ENCODE data around the gene URGCP.

DNA sequence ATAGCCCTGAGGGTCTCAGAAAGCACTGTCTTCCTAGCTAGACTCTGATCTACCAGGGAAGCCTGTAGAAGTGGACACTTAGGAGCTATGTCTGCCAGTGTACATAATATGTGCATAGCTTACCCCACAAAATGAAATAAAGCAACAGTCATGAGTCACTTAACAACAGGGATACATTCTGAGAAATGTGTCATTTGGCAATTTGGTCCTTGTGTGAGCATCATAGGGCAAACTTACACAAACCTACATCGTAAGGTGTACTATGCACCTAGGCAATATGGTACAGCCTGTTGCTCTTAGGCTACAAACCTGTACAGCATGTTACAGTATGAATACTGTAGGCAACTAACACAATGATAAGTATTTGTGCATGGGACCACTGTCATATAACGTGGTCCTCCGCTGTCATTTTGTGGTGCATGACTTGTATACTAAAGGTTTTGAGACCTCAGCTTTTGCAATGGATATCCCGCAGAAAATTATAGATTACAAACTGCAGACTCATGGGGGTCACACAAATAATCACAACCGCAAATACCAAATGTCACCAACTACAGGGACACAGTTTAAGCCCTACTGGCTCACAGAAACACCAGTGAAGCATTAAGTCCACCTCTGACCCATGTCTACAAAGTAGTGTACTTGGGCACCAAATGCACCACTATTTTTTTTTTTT, 1.7 kb downstream of the URGCP start:
- TF ChIP-seq, protein P1, sequence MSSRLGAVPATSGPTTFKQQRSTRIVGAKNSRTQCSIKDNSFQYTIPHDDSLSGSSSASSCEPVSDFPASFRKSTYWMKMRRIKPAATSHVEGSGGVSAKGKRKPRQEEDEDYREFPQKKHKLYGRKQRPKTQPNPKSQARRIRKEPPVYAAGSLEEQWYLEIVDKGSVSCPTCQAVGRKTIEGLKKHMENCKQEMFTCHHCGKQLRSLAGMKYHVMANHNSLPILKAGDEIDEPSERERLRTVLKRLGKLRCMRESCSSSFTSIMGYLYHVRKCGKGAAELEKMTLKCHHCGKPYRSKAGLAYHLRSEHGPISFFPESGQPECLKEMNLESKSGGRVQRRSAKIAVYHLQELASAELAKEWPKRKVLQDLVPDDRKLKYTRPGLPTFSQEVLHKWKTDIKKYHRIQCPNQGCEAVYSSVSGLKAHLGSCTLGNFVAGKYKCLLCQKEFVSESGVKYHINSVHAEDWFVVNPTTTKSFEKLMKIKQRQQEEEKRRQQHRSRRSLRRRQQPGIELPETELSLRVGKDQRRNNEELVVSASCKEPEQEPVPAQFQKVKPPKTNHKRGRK (CRISPR knock-in tag; IDR thresholded peaks at IDR 0.05; ENCODE audit: borderline replicate concordance): no peak
- TF ChIP-seq GABPB1 (CRISPR knock-in tag; IDR thresholded peaks at IDR 0.05) (no peak), NR2C2 (CRISPR knock-in tag; IDR thresholded peaks at IDR 0.05) (no peak), NR1H2 (CRISPR knock-in tag; IDR thresholded peaks at IDR 0.05) (no peak), JAZF1 (CRISPR knock-in tag; IDR thresholded peaks at IDR 0.05) (no peak), MYBL2 (CRISPR knock-in tag; IDR thresholded peaks at IDR 0.05) (no peak), NFE2L1 (CRISPR knock-in tag; IDR thresholded peaks at IDR 0.05) (no peak)
- TF ChIP-seq, protein P2, sequence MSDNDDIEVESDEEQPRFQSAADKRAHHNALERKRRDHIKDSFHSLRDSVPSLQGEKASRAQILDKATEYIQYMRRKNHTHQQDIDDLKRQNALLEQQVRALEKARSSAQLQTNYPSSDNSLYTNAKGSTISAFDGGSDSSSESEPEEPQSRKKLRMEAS (CRISPR knock-in tag; IDR thresholded peaks at IDR 0.05): no peak
- TF ChIP-seq, protein P3, sequence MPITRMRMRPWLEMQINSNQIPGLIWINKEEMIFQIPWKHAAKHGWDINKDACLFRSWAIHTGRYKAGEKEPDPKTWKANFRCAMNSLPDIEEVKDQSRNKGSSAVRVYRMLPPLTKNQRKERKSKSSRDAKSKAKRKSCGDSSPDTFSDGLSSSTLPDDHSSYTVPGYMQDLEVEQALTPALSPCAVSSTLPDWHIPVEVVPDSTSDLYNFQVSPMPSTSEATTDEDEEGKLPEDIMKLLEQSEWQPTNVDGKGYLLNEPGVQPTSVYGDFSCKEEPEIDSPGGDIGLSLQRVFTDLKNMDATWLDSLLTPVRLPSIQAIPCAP (CRISPR knock-in tag; IDR thresholded peaks at IDR 0.05): no peak
- TF ChIP-seq, protein P4, sequence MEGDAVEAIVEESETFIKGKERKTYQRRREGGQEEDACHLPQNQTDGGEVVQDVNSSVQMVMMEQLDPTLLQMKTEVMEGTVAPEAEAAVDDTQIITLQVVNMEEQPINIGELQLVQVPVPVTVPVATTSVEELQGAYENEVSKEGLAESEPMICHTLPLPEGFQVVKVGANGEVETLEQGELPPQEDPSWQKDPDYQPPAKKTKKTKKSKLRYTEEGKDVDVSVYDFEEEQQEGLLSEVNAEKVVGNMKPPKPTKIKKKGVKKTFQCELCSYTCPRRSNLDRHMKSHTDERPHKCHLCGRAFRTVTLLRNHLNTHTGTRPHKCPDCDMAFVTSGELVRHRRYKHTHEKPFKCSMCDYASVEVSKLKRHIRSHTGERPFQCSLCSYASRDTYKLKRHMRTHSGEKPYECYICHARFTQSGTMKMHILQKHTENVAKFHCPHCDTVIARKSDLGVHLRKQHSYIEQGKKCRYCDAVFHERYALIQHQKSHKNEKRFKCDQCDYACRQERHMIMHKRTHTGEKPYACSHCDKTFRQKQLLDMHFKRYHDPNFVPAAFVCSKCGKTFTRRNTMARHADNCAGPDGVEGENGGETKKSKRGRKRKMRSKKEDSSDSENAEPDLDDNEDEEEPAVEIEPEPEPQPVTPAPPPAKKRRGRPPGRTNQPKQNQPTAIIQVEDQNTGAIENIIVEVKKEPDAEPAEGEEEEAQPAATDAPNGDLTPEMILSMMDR (IDR thresholded peaks at IDR 0.05): no peak
- TF ChIP-seq, protein P5, sequence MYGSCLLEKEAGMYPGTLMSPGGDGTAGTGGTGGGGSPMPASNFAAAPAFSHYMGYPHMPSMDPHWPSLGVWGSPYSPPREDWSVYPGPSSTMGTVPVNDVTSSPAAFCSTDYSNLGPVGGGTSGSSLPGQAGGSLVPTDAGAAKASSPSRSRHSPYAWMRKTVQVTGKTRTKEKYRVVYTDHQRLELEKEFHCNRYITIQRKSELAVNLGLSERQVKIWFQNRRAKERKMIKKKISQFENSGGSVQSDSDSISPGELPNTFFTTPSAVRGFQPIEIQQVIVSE (CRISPR knock-in tag; IDR thresholded peaks at IDR 0.05; ENCODE audit: borderline replicate concordance): no peak

Data from WTC11 (cell line).